ENCODE measurements around the gene NINJ1. TPM values are rescaled to one million over a fixed set of nuclear protein-coding genes. Genes with fewer than 3 reads are reported as not detected.

NINJ1 gene
- total RNA-seq, 4 donors from 2014 or later: 12.6 to 61.3 (median 31.4) TPM

DNA sequence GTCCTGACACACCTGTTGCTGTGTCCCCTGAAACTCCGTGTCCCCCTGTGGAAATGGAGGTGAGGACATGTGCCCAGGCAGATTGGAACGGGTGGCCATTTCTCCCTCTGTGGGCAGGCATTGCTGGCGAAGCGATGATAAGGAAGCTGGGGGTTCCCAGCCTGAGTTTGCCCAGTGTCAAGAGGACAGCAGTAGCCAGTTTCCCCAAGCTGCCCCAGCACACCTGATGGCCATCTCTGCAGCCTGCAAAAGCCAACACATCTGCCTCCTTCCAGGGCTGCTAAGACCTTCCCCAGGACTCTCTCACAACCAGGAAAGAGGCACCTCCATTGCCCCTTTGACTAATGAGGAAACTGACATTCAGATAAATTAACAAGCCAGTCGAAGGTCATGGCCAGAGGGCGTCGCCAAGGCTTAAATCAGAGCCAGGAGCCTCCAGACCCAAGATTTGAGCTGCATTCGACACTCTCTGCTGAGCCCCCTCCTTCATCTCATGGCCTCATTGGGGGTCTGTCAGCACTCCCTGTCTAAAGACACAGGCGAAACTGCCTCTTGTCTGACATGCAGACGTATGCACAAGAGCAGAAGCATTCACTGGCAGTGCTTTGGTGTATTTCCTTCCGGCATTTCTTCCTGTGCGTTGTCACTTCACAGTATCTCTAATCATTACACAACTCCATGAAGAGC, 39.5 kb upstream of the NINJ1 start:
- WGBS, 2 donors: 71% methylated on average over 8 to 9 of the region's 12 CpGs
- H3K27ac ChIP-seq: no peak overlapping the region
- no peaks in the 10 kb centered on the region for H3K4me1 ChIP-seq
- TF ChIP-seq, protein P1, sequence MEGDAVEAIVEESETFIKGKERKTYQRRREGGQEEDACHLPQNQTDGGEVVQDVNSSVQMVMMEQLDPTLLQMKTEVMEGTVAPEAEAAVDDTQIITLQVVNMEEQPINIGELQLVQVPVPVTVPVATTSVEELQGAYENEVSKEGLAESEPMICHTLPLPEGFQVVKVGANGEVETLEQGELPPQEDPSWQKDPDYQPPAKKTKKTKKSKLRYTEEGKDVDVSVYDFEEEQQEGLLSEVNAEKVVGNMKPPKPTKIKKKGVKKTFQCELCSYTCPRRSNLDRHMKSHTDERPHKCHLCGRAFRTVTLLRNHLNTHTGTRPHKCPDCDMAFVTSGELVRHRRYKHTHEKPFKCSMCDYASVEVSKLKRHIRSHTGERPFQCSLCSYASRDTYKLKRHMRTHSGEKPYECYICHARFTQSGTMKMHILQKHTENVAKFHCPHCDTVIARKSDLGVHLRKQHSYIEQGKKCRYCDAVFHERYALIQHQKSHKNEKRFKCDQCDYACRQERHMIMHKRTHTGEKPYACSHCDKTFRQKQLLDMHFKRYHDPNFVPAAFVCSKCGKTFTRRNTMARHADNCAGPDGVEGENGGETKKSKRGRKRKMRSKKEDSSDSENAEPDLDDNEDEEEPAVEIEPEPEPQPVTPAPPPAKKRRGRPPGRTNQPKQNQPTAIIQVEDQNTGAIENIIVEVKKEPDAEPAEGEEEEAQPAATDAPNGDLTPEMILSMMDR (IDR thresholded peaks at IDR 0.05): no peak
- no peak for TF ChIP-seq POLR2A (IDR thresholded peaks at IDR 0.05)
- H3K27me3 ChIP-seq: peaks cover 0 to 3% (median 0%) of the 10 kb centered on the region in 4 donors
- DNase-seq: no peak
- no peak overlapping the region for H3K4me3 ChIP-seq
- no peaks in the 10 kb centered on the region for H3K36me3 ChIP-seq
- intact Hi-C loops (cut with DNase I): no loop called here
- H3K9me3 ChIP-seq: no peaks in the 10 kb centered on the region

DNA sequence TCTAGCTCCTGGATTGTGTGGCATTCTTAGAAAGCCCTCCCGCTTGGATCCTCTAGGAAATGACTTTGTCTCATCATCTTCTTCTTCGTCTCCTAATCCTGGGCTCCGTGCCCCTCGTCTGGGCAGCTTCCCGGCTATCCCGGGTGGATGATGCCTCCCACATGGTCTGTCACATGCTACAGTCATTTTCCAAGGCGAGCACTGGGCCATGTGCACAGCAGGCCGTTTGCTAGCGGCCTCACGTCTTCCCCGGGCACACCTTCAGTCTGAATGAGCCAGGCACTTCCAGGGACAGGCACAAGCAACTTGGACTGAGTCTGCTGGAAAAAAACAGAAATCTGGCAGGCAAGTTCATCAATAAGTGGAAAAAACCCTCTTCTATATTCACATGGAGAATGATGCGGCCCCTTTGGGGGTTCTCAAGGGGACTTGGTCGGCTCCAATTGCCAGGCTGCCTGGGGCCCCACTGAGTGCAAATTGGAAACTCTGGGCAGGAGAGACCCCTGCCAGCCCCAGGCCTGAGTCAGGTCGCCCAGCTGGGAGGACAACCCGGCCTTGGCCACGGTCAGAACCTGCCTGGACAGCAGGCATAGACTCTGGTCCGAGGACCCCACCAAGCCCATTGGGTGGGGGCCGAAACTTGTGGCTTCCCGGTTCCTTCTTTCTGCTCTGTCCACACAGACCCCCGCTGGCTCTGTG, 38.8 kb upstream of the NINJ1 start:
- H3K27me3 ChIP-seq: peaks cover 0 to 3% (median 0%) of the 10 kb centered on the region in 4 donors
- TF ChIP-seq, protein P1 (IDR thresholded peaks at IDR 0.05): no peak
- TF ChIP-seq POLR2A (IDR thresholded peaks at IDR 0.05): no peak

DNA sequence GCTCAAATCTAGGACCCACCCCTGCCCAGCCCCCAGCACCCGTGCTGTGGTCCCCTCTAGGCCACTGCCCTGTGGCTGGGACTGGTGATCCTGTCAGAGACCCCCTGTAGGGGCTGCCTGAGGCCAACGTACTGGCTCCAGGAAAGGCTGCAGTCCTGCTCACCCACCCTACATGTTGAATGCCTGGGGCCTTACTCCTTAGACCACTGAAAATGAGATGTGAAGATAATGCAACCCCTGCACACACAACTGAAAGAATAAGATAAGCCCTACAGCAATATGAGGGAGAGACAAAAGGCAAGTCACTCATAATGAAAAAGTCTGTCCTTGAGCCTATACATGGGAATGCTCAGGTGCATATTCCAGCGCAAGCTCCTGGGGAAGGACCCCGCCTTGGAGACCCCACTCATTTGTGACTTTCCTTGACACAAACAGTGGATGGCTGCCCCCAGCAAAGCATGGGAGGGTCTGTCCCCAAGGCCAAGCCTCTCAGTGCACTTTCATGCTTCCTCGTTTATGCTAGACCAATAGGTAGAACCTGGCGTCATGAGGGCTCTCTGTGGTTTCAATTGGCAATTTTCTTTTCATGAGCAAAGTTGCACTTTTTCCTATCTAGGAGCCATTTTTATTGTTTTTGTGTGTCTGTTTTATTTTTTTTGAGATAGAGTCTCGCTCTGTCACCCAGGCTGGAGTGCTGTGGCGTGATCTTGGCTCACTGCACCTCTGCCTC, 37.4 kb upstream of the NINJ1 start:
- H3K36me3 ChIP-seq: no peaks in the 10 kb centered on the region
- 84 to 95% methylated on average over 6 to 7 of the region's 8 CpGs for WGBS, 2 donors
- H3K4me1 ChIP-seq: no peaks in the 10 kb centered on the region
- peaks cover 0 to 3% (median 0%) of the 10 kb centered on the region in 4 donors for H3K27me3 ChIP-seq
- DNase-seq: no peak
- H3K4me3 ChIP-seq: no peak overlapping the region
- H3K27ac ChIP-seq: no peak overlapping the region
- H3K9me3 ChIP-seq: no peaks in the 10 kb centered on the region
- intact Hi-C loops (cut with DNase I): no loop called here
- TF ChIP-seq, protein P1 (IDR thresholded peaks at IDR 0.05): no peak
- no peak for TF ChIP-seq POLR2A (IDR thresholded peaks at IDR 0.05)

More for the DNA sequence above, 38.8 kb upstream of the NINJ1 start:
- WGBS, 2 donors: 77 to 82% methylated on average over 11 to 16 of the region's 20 CpGs
- intact Hi-C loops (cut with DNase I): no loop called here
- Histone ChIP-seq H3K9me3 (no peaks in the 10 kb centered on the region), H3K36me3 (no peaks in the 10 kb centered on the region), H3K27ac (no peak overlapping the region), H3K4me3 (no peak overlapping the region), H3K4me1 (no peaks in the 10 kb centered on the region)
- DNase-seq: no peak

- no peaks in the 10 kb centered on the region for H3K36me3 ChIP-seq
- 75 to 82% methylated on average over 8 of the region's 8 CpGs for WGBS, 2 donors
- no peak overlapping the region for H3K4me3 ChIP-seq
- no peak for DNase-seq
- no peak overlapping the region for H3K27ac ChIP-seq
- H3K4me1 ChIP-seq: no peaks in the 10 kb centered on the region
- H3K9me3 ChIP-seq: no peaks in the 10 kb centered on the region
- intact Hi-C loops (cut with DNase I): no loop called here
- peaks cover 0 to 3% (median 0%) of the 10 kb centered on the region in 4 donors for H3K27me3 ChIP-seq
- TF ChIP-seq, protein P1 (IDR thresholded peaks at IDR 0.05): no peak
- TF ChIP-seq POLR2A (IDR thresholded peaks at IDR 0.05): no peak
These were observed 36.5 kb upstream of the NINJ1 start for GRCh38 chr9:93170571-93170970.

DNA sequence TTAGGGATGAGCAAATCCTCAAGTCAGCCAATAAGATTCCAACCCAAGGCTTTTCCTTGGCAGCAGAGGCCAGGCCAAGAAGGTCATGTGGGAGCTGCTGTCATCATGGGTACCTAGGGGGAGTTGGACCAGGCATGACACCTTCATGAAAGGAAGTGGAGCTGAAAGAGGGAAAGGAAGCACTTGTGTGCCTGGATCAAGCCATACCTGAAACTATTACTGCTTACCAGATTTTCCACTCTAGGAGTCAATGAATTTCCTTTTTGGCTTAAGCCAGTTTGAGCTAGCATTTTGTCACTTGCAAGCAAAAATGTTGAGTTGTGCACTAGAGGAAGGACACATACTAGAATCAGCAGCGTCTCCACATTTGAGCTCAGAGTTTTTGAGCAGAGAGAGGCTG, 35.4 kb upstream of the NINJ1 start:
- Histone ChIP-seq H3K9me3 (no peaks in the 10 kb centered on the region), H3K27ac (no peak overlapping the region), H3K27me3 (peaks cover 0 to 3% (median 0%) of the 10 kb centered on the region in 4 donors), H3K36me3 (no peaks in the 10 kb centered on the region), H3K4me1 (no peaks in the 10 kb centered on the region), H3K4me3 (no peak overlapping the region)
- no peak for TF ChIP-seq POLR2A (IDR thresholded peaks at IDR 0.05)
- TF ChIP-seq, protein P1 (IDR thresholded peaks at IDR 0.05): no peak
- no peak for DNase-seq
- intact Hi-C loops (cut with DNase I): no loop called here
- 86 to 100% methylated on average over 1 of the region's 1 CpG for WGBS, 2 donors
